OCI-LY1 (cell line): Measurements from ENCODE around the gene HEBP1.

Experiments used
- H2AFZ ChIP-seq: fragments of 200-600 bp; sonication (generic), shearing (Covaris generic); 2 replicates; pipeline ENCODE4 v1.6.0; 2014; ENCODE audit warnings: antibody characterized with exemption, mild to moderate bottlenecking, low read length
- H3F3A ChIP-seq: fragments of 200-600 bp; sonication (generic), shearing (Covaris generic); 2 replicates; pipeline ENCODE4 v1.6.0; 2014; ENCODE audit warnings: mild to moderate bottlenecking, antibody characterized with exemption, low read length, moderate library complexity; ENCODE audit not compliant: insufficient read depth
- H3K27ac ChIP-seq: fragments of 200-600 bp; sonication (generic); 2 replicates; pipeline ENCODE4 v1.5.1; 2014; ENCODE audit warnings: low read length, mixed run types, mild to moderate bottlenecking, low read depth; ENCODE audit not compliant: poor library complexity, severe bottlenecking
- H3K27me3 ChIP-seq: fragments of 200-600 bp; sonication (generic); 2 replicates; pipeline ENCODE4 v1.6.0; 2014; ENCODE audit warnings: antibody characterized with exemption, mild to moderate bottlenecking, low read length, moderate library complexity; ENCODE audit not compliant: insufficient read depth
- H3K36me3 ChIP-seq: fragments of 200-600 bp; sonication (generic); 2 replicates; pipeline ENCODE4 v1.6.1; 2014; ENCODE audit warnings: mild to moderate bottlenecking, antibody characterized with exemption, low read length, moderate library complexity, mixed read lengths; ENCODE audit not compliant: insufficient read depth
- H3K4me1 ChIP-seq: fragments of 200-600 bp; sonication (generic); 2 replicates; pipeline ENCODE4 v1.5.1; 2014; ENCODE audit warnings: mild to moderate bottlenecking, low read length, moderate library complexity; ENCODE audit not compliant: insufficient read depth, severe bottlenecking
- H3K4me2 ChIP-seq: fragments of 200-600 bp; sonication (generic), shearing (Covaris generic); 2 replicates; pipeline ENCODE4 v1.6.1; 2014; ENCODE audit warnings: low read length
- H3K4me3 ChIP-seq: fragments of 200-600 bp; sonication (generic); 2 replicates; pipeline ENCODE4 v1.5.1; 2014; ENCODE audit warnings: low read length, low read depth, mild to moderate bottlenecking, mixed read lengths; ENCODE audit not compliant: poor library complexity, severe bottlenecking
- H3K79me2 ChIP-seq: fragments of 200-600 bp; shearing (Covaris generic); 2 replicates; pipeline ENCODE4 v1.6.1; 2016; ENCODE audit warnings: mixed run types, low read length, mixed read lengths; ENCODE audit not compliant: insufficient read depth
- H3K9ac ChIP-seq: fragments of 200-600 bp; sonication (generic), shearing (Covaris generic); 2 replicates; pipeline ENCODE4 v1.6.1; 2014; ENCODE audit warnings: mild to moderate bottlenecking, low read length, mixed read lengths
- H3K9me2 ChIP-seq: fragments of 200-600 bp; sonication (generic), shearing (Covaris generic); 2 replicates; pipeline ENCODE4 v1.6.1; 2014; ENCODE audit warnings: low read depth, mild to moderate bottlenecking, low read length, mixed read lengths
- H3K9me3 ChIP-seq: fragments of 200-600 bp; shearing (Covaris generic); 2 replicates; pipeline ENCODE4 v1.6.1; 2014; ENCODE audit warnings: low read length, mixed read lengths
- H4K20me1 ChIP-seq: fragments of 200-600 bp; sonication (generic), shearing (Covaris generic); 2 replicates; pipeline ENCODE4 v1.6.0; 2016; ENCODE audit warnings: mild to moderate bottlenecking, low read length; ENCODE audit not compliant: insufficient read depth
- CTCF ChIP-seq: fragments of 200-600 bp; sonication (generic), shearing (Covaris generic); IDR thresholded peaks from 2 replicates; pipeline ENCODE4 v1.5.1; 2017; ENCODE audit warnings: mild to moderate bottlenecking, antibody characterized with exemption, low read length, moderate library complexity, mixed read lengths
- EZH2 ChIP-seq: fragments of 200-600 bp; sonication (generic), shearing (Covaris generic); IDR thresholded peaks from 2 replicates; pipeline ENCODE4 v1.8.0; 2017; ENCODE audit warnings: borderline replicate concordance, mixed run types, mild to moderate bottlenecking, antibody characterized with exemption, low read length, moderate library complexity, mixed read lengths

HEBP1 gene

GRCh38 chr12:12951504-12951903, 48.6 kb downstream of the HEBP1 start:
- Histone ChIP-seq H3K4me2 (no peak overlapping the region), H3K9me3 (no peaks in the 10 kb centered on the region), H3K27me3 (no peaks in the 10 kb centered on the region), H3K79me2 (no peaks in the 10 kb centered on the region), H3F3A (no peaks in the 10 kb centered on the region), H3K9ac (no peak overlapping the region), H3K27ac (no peak overlapping the region), H4K20me1 (no peaks in the 10 kb centered on the region), H3K4me1 (no peaks in the 10 kb centered on the region), H3K4me3 (no peak overlapping the region), H3K36me3 (no peaks in the 10 kb centered on the region), H2AFZ (no peak overlapping the region), H3K9me2 (no peaks in the 10 kb centered on the region)
- TF ChIP-seq EZH2 (no peak), CTCF (no peak)

GRCh38 chr12:12947902-12948301, 52.2 kb downstream of the HEBP1 start:
- Histone ChIP-seq H3K27me3 (no peaks in the 10 kb centered on the region), H3K4me3 (no peak overlapping the region), H3K9ac (no peak overlapping the region), H3F3A (no peaks in the 10 kb centered on the region), H3K9me2 (no peaks in the 10 kb centered on the region), H3K4me1 (no peaks in the 10 kb centered on the region), H2AFZ (no peak overlapping the region), H3K79me2 (no peaks in the 10 kb centered on the region), H3K27ac (no peak overlapping the region), H3K36me3 (no peaks in the 10 kb centered on the region), H3K4me2 (no peak overlapping the region), H3K9me3 (no peaks in the 10 kb centered on the region), H4K20me1 (no peaks in the 10 kb centered on the region)
- TF ChIP-seq EZH2: no peak
- TF ChIP-seq CTCF: no peak

GRCh38 chr12:12946686-12947355, 53.2 kb downstream of the HEBP1 start:
- H3F3A ChIP-seq: no peaks in the 10 kb centered on the region
- no peaks in the 10 kb centered on the region for H3K27me3 ChIP-seq
- no peak overlapping the region for H3K27ac ChIP-seq
- TF ChIP-seq CTCF (no peak), EZH2 (no peak)
- no peaks in the 10 kb centered on the region for H3K79me2 ChIP-seq
- H3K36me3 ChIP-seq: no peaks in the 10 kb centered on the region
- no peaks in the 10 kb centered on the region for H3K4me1 ChIP-seq
- H3K9me2 ChIP-seq: no peaks in the 10 kb centered on the region
- no peak overlapping the region for H3K4me2 ChIP-seq
- no peaks in the 10 kb centered on the region for H3K9me3 ChIP-seq
- no peak overlapping the region for H3K9ac ChIP-seq
- no peak overlapping the region for H3K4me3 ChIP-seq
- H2AFZ ChIP-seq: no peak overlapping the region
- H4K20me1 ChIP-seq: no peaks in the 10 kb centered on the region
